Smooth muscle cell (in vitro differentiated cells): ENCODE results near the gene CES5A. TPM values are rescaled to one million over a fixed set of nuclear protein-coding genes. Genes with fewer than 3 reads are reported as not detected.
"Not testable (repeated sequence)": the region's sequence is repeated elsewhere in the genome, so short reads cannot be mapped to it uniquely, and the experiment has no call there.

Experiments used
- DNase-seq: peaks from one replicate; lab custom pipeline; 2025; ENCODE audit not compliant: unreplicated experiment; lab: John Stamatoyannopoulos, UW
- H2AFZ ChIP-seq: fragments of 200-600 bp; sonication (generic); 2 replicates; pipeline ENCODE4 v1.6.0; 2016; ENCODE audit warnings: antibody characterized with exemption, low read depth, mild to moderate bottlenecking
- H3F3A ChIP-seq: fragments of 200-600 bp; sonication (generic); 2 replicates; pipeline ENCODE4 v1.6.0; 2017; ENCODE audit warnings: antibody characterized with exemption, low read depth
- H3K27ac ChIP-seq: fragments of 200-600 bp; sonication (generic); 2 replicates; pipeline ENCODE4 v1.5.1; 2016; ENCODE audit warnings: low read depth, mild to moderate bottlenecking
- H3K27me3 ChIP-seq: fragments of 200-600 bp; sonication (generic); 2 replicates; pipeline ENCODE4 v1.6.1; 2016; ENCODE audit warnings: low read depth, mild to moderate bottlenecking
- H3K36me3 ChIP-seq: fragments of 200-600 bp; sonication (generic); 2 replicates; pipeline ENCODE4 v1.5.1; 2016; ENCODE audit warnings: low read depth
- H3K4me1 ChIP-seq: fragments of 200-600 bp; sonication (generic); 2 replicates; pipeline ENCODE4 v1.5.1; 2016; ENCODE audit warnings: low read depth
- H3K4me2 ChIP-seq: fragments of 200-600 bp; sonication (generic); 2 replicates; pipeline ENCODE4 v1.6.0; 2016; ENCODE audit warnings: mild to moderate bottlenecking
- H3K4me3 ChIP-seq: fragments of 200-600 bp; sonication (generic); 2 replicates; pipeline ENCODE4 v1.5.1; 2016; ENCODE audit warnings: mild to moderate bottlenecking
- H3K79me2 ChIP-seq: fragments of 200-600 bp; sonication (generic); 2 replicates; pipeline ENCODE4 v1.6.0; 2016; ENCODE audit warnings: low read depth, mild to moderate bottlenecking
- H3K9ac ChIP-seq: fragments of 200-600 bp; sonication (generic); 2 replicates; pipeline ENCODE4 v1.6.0; 2016; ENCODE audit warnings: low read depth
- H3K9me3 ChIP-seq: fragments of 200-600 bp; sonication (generic); replicated peaks from 2 replicates; pipeline ENCODE4 v1.5.1; 2016; ENCODE audit warnings: low read depth
- H4K20me1 ChIP-seq: fragments of 200-600 bp; sonication (generic); 2 replicates; pipeline ENCODE4 v1.6.0; 2016; ENCODE audit warnings: low read depth
- WGBS: methylation state at CpG from one replicate; pipeline ENCODE4 v1.1.7; 2016; ENCODE audit warnings: low lambda C conversion rate; 5-methylcytosine and 5-hydroxymethylcytosine counted together
- polyA plus RNA-seq: library from polyadenylated mRNA; unstranded; fragments of >200 nt; fragmentation: Nextera tagmentation; extraction: Ambion mirVana; gene quantifications from 2 replicates; pipeline ENCODE4 v1.2.1, GENCODE V29; 2016
- total RNA-seq: library from RNA; depleted of rRNA; stranded (reverse); fragments of >200 nt; gene quantifications from 2 replicates; pipeline ENCODE4 v1.2.3, GENCODE V29; 2014
- TF ChIP-seq, protein P1 (sequence below): fragments of 200-600 bp; sonication (generic); IDR thresholded peaks from 2 replicates; pipeline ENCODE4 v1.5.1; 2017; ENCODE audit warnings: borderline replicate concordance, mild to moderate bottlenecking, antibody characterized with exemption; ENCODE audit not compliant: insufficient read depth, poor library complexity, severe bottlenecking

The CES5A gene
- total and polyA plus RNA-seq, 2 experiments from 2014 or later: not detected

DNA sequence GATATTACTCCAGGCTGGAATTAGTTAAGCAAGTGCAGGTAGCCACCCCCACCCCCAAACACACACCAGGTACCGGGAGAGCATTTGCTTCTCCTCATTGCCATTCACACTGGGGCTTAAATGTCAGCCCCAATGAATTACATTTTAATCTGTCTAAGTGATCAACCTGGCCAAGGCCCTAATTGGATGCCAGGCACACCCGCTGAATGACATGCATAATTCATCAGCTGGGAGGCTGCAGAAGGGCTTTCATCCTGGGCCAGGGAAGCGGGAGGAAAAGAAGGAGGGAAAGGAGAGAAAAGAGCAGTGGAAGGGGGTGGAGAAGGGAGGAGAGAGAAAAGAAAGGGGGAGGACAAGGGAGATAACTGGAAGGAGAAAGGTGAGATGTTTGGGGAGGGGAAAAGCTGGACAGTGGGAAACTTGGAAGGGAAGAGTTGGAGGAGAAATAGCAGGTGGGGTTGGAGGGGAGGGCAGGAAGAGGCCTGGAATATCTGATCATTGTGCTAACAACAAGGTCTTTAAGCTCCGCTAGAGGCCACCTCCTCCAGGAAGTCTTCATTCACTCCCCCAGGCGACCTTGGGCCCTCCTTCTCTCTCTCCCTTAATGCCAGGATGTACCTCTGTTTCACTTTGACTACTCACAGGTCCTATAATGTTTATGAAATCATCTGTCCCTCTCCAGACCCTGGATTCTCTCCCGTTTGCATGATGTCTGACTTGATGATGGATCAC is 40.1 kb upstream of the CES5A start:
- H4K20me1 ChIP-seq: no peaks in the 10 kb centered on the region
- peaks cover 4% of the 10 kb centered on the region for H3K4me1 ChIP-seq
- H3K9ac ChIP-seq: no peak overlapping the region
- no peaks in the 10 kb centered on the region for H3K27me3 ChIP-seq
- no peak overlapping the region for H3K4me2 ChIP-seq
- no peak overlapping the region for H2AFZ ChIP-seq
- no peak for DNase-seq
- H3K9me3 ChIP-seq: no peaks in the 10 kb centered on the region
- H3F3A ChIP-seq: no peaks in the 10 kb centered on the region
- no peaks in the 10 kb centered on the region for H3K79me2 ChIP-seq
- no peak overlapping the region for H3K27ac ChIP-seq
- no peaks in the 10 kb centered on the region for H3K36me3 ChIP-seq
- 74% methylated on average over 6 of the region's 6 CpGs for WGBS
- TF ChIP-seq, protein P1, sequence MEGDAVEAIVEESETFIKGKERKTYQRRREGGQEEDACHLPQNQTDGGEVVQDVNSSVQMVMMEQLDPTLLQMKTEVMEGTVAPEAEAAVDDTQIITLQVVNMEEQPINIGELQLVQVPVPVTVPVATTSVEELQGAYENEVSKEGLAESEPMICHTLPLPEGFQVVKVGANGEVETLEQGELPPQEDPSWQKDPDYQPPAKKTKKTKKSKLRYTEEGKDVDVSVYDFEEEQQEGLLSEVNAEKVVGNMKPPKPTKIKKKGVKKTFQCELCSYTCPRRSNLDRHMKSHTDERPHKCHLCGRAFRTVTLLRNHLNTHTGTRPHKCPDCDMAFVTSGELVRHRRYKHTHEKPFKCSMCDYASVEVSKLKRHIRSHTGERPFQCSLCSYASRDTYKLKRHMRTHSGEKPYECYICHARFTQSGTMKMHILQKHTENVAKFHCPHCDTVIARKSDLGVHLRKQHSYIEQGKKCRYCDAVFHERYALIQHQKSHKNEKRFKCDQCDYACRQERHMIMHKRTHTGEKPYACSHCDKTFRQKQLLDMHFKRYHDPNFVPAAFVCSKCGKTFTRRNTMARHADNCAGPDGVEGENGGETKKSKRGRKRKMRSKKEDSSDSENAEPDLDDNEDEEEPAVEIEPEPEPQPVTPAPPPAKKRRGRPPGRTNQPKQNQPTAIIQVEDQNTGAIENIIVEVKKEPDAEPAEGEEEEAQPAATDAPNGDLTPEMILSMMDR: no peak
- H3K4me3 ChIP-seq: no peak overlapping the region

DNA sequence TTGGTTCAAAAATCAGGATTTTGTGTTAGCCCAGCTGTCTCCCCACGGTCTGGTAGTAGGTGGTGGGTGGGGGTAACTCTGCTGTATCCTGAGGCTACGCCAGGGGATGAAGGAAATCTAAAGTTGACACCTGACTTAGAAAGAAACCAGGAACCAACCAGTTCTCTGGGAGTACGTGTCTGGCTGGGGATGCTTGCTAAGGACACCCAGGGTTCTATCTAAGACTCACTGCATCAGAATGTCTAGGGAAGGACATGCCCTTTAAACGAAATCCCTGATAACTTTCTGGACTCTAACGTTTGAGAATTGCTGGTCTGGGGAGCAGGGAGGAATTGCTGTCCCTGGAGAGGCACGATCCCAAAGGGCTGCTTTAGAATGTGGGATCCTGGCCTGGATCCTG is 39.2 kb upstream of the CES5A start:
- Histone ChIP-seq H3K4me1 (peaks cover 4% of the 10 kb centered on the region), H2AFZ (no peak overlapping the region), H3K9me3 (no peaks in the 10 kb centered on the region), H4K20me1 (no peaks in the 10 kb centered on the region), H3K4me2 (no peak overlapping the region), H3K9ac (no peak overlapping the region), H3K27me3 (no peaks in the 10 kb centered on the region), H3K27ac (no peak overlapping the region), H3F3A (no peaks in the 10 kb centered on the region), H3K36me3 (no peaks in the 10 kb centered on the region), H3K79me2 (no peaks in the 10 kb centered on the region), H3K4me3 (no peak overlapping the region)
- no peak for DNase-seq
- WGBS: 32% methylated on average over 6 of the region's 6 CpGs
- TF ChIP-seq, protein P1: no peak

DNA sequence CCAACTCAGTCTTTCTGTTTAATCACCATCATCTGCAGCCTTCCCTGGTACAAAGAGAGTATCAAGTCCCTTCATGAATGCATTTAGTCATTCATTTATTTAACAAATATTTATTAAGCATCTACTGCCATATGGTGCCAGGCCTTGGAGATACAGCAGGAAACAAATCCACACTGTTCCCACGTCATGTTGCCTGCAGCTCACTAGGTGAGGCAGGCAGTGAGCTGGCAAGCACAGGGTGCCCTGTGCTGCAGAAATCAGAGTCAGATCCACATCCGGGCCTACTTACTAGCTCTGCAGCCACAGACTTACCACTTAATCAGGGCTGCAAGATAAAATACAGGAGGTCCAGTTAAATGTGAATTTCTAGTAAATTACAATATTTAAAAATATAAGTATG is 38.5 kb upstream of the CES5A start:
- Histone ChIP-seq H3K27ac (peak overlapping the region; percentile 11), H3K4me2 (no peak overlapping the region), H2AFZ (no peak overlapping the region), H3F3A (no peaks in the 10 kb centered on the region), H3K4me1 (peaks cover 4% of the 10 kb centered on the region), H3K9ac (no peak overlapping the region), H4K20me1 (no peaks in the 10 kb centered on the region), H3K9me3 (no peaks in the 10 kb centered on the region), H3K79me2 (no peaks in the 10 kb centered on the region), H3K27me3 (no peaks in the 10 kb centered on the region), H3K4me3 (no peak overlapping the region), H3K36me3 (no peaks in the 10 kb centered on the region)
- TF ChIP-seq, protein P1: no peak
- DNase-seq: no peak
- WGBS: 28% methylated on average over 2 of the region's 2 CpGs

DNA sequence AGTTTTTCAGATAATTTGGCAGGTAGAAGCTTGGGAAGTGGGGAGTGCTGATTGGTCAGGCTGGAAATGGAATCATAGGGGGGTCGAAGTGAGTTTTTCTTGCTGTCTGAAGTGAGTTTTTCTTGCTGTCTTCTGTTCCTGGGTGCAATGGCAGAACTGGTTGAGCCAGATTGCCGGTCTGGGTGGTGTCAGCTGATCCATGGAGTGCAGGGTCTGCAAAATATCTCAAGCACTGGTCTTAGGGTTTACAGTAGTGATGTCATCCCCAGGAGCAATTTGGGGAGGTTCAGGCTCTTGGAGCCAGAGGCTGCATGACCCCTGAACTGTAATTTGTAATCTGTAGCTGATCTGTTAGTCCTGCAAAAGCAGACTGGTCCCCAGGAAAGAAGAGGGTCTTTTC is 37.9 kb upstream of the CES5A start:
- H4K20me1 ChIP-seq, H3K36me3 ChIP-seq: not testable (repeated sequence)
- WGBS: 35% methylated on average over 2 of the region's 2 CpGs

More for the DNA sequence above, 37.9 kb upstream of the CES5A start:
- not testable (repeated sequence) for H3K4me1 ChIP-seq, H3K27me3 ChIP-seq, H3K4me3 ChIP-seq, DNase-seq, H3K4me2 ChIP-seq, H3K9ac ChIP-seq, H3K27ac ChIP-seq, H3K9me3 ChIP-seq, H3F3A ChIP-seq, H3K79me2 ChIP-seq, H2AFZ ChIP-seq
